ENCODE measurements around the gene CD300LD. TPM values are rescaled to one million over a fixed set of nuclear protein-coding genes. Genes with fewer than 3 reads are reported as not detected.

The CD300LD gene
- total RNA-seq, 1 experiment from 2014 or later = not detected

- no peak for TF ChIP-seq EZH2 (IDR thresholded peaks at IDR 0.05; ENCODE audit: low read depth)
- no peak for TF ChIP-seq CTCF (conservative IDR thresholded peaks at IDR 0.05)
- H3K4me2 ChIP-seq = no peak overlapping the region
- no peak overlapping the region for H2AFZ ChIP-seq
- no peak overlapping the region for H3K27ac ChIP-seq
- H3F3A ChIP-seq (ENCODE audit: insufficient read depth, low read depth) = no peaks in the 10 kb centered on the region
- intact Hi-C loops (cut with micrococcal nuclease; ENCODE audit: unreplicated experiment) = no loop called here
- no TSS peak for BruUV-seq (replicated peaks)
- no peaks in the 10 kb centered on the region for H4K20me1 ChIP-seq (ENCODE audit: insufficient read depth)
- CTCF ChIA-PET = no interaction called here
- H3K79me2 ChIP-seq (ENCODE audit: low read depth) = no peaks in the 10 kb centered on the region
- POLR2A ChIA-PET (ENCODE audit: unreplicated experiment) = no interaction called here
- no peaks in the 10 kb centered on the region for H3K9me3 ChIP-seq (ENCODE audit: insufficient read depth, low read depth)
- peaks cover 99% of the 10 kb centered on the region for H3K27me3 ChIP-seq (ENCODE audit: insufficient read depth, low read depth)
- no peaks in the 10 kb centered on the region for H3K4me1 ChIP-seq (replicated peaks; ENCODE audit: insufficient read depth)
- H3K36me3 ChIP-seq (ENCODE audit: low read depth) = no peaks in the 10 kb centered on the region
- no peak for DNase-seq
- H3K4me3 ChIP-seq = no peak overlapping the region
- H3K9me2 ChIP-seq (ENCODE audit: insufficient read depth) = no peaks in the 10 kb centered on the region
Measured at GRCh38 chr17:74555427-74555940, 36.6 kb downstream of the CD300LD start.

GRCh38 chr17:74554909-74555308, 37.2 kb downstream of the CD300LD start:
- H4K20me1 ChIP-seq (ENCODE audit: insufficient read depth) = no peaks in the 10 kb centered on the region
- no peaks in the 10 kb centered on the region for H3K9me2 ChIP-seq (ENCODE audit: insufficient read depth)
- H3K36me3 ChIP-seq (ENCODE audit: low read depth) = no peaks in the 10 kb centered on the region
- H2AFZ ChIP-seq = no peak overlapping the region
- TF ChIP-seq EZH2 (IDR thresholded peaks at IDR 0.05; ENCODE audit: low read depth) = no peak
- TF ChIP-seq CTCF (conservative IDR thresholded peaks at IDR 0.05) = no peak
- CTCF ChIA-PET = no interaction called here
- POLR2A ChIA-PET (ENCODE audit: unreplicated experiment) = no interaction called here
- DNase-seq = no peak
- H3K27me3 ChIP-seq (ENCODE audit: insufficient read depth, low read depth) = peaks cover 100% of the 10 kb centered on the region
- no TSS peak for BruUV-seq (replicated peaks)
- no peaks in the 10 kb centered on the region for H3F3A ChIP-seq (ENCODE audit: insufficient read depth, low read depth)
- H3K79me2 ChIP-seq (ENCODE audit: low read depth) = no peaks in the 10 kb centered on the region
- no peak overlapping the region for H3K4me3 ChIP-seq
- H3K4me2 ChIP-seq = no peak overlapping the region
- no peaks in the 10 kb centered on the region for H3K9me3 ChIP-seq (ENCODE audit: insufficient read depth, low read depth)
- intact Hi-C loops (cut with micrococcal nuclease; ENCODE audit: unreplicated experiment) = no loop called here
- no peaks in the 10 kb centered on the region for H3K4me1 ChIP-seq (replicated peaks; ENCODE audit: insufficient read depth)
- H3K27ac ChIP-seq = no peak overlapping the region

- ChIA-PET POLR2A (ENCODE audit: unreplicated experiment) (no interaction called here), CTCF (no interaction called here)
- no peak overlapping the region for H3K4me3 ChIP-seq
- intact Hi-C loops (cut with micrococcal nuclease; ENCODE audit: unreplicated experiment) = no loop called here
- no peak overlapping the region for H2AFZ ChIP-seq
- no peaks in the 10 kb centered on the region for H3F3A ChIP-seq (ENCODE audit: insufficient read depth, low read depth)
- BruUV-seq (replicated peaks) = no TSS peak
- H3K9me3 ChIP-seq (ENCODE audit: insufficient read depth, low read depth) = no peaks in the 10 kb centered on the region
- H3K9me2 ChIP-seq (ENCODE audit: insufficient read depth) = no peaks in the 10 kb centered on the region
- peaks cover 100% of the 10 kb centered on the region for H3K27me3 ChIP-seq (ENCODE audit: insufficient read depth, low read depth)
- no peak for DNase-seq
- H3K79me2 ChIP-seq (ENCODE audit: low read depth) = no peaks in the 10 kb centered on the region
- H4K20me1 ChIP-seq (ENCODE audit: insufficient read depth) = no peaks in the 10 kb centered on the region
- TF ChIP-seq CTCF (conservative IDR thresholded peaks at IDR 0.05) (no peak), EZH2 (IDR thresholded peaks at IDR 0.05; ENCODE audit: low read depth) (no peak)
- H3K36me3 ChIP-seq (ENCODE audit: low read depth) = no peaks in the 10 kb centered on the region
- no peak overlapping the region for H3K4me2 ChIP-seq
- H3K4me1 ChIP-seq (replicated peaks; ENCODE audit: insufficient read depth) = no peaks in the 10 kb centered on the region
- H3K27ac ChIP-seq = no peak overlapping the region
Measured at GRCh38 chr17:74552037-74552436, 40.0 kb downstream of the CD300LD start.
